HepG2 (cell line): ENCODE measurements around the gene ABHD6. TPM values are rescaled to one million over a fixed set of nuclear protein-coding genes. Genes with fewer than 3 reads are reported as not detected.

Experiments used
- ARID5B ChIP-seq: IDR thresholded peaks from 2 replicates; pipeline ENCODE4 v1.4.0; 2020; ENCODE audit warnings: mild to moderate bottlenecking, missing genetic modification reagents
- ASH2L ChIP-seq: fragments of 300-600, 200-600 bp; sonication (generic); IDR thresholded peaks from 2 replicates; pipeline ENCODE4 v1.7.0; 2017; ENCODE audit warnings: low read depth, mild to moderate bottlenecking, moderate library complexity, mixed read lengths, low read length; ENCODE audit not compliant: insufficient read length
- ELF3 ChIP-seq: IDR thresholded peaks from 2 replicates; pipeline ENCODE4 v1.6.1; 2016; ENCODE audit warnings: missing genetic modification reagents, missing compliant biosample characterization
- EP300 ChIP-seq, 3 experiments: sonication (generic) in 1 of 3; formaldehyde crosslinking in 1 of 3; IDR thresholded peaks; 2 replicates each; pipeline versions ENCODE4 v1.5.1 to v1.6.1; 2011 to 2020; ENCODE audit warnings: low read depth in 2 of 3, low read length in 2 of 3, borderline replicate concordance in 1 of 3, improper control_type of control experiment in 1 of 3, mild to moderate bottlenecking in 1 of 3, missing genetic modification reagents in 1 of 3, moderate library complexity in 1 of 3
- ESRRA ChIP-seq: sonication (generic); formaldehyde crosslinking; IDR thresholded peaks from 2 replicates; pipeline ENCODE4 v1.5.1; 2020; ENCODE audit warnings: mild to moderate bottlenecking, low read depth, missing genetic modification reagents
- FOXP1 ChIP-seq, 2 experiments: fragments of 450-650 bp in 1 of 2; IDR thresholded peaks; 2 replicates each; pipeline ENCODE4 v1.6.1; 2017 to 2018; ENCODE audit warnings: antibody characterized with exemption in 1 of 2
- LBX2 ChIP-seq: sonication (generic); formaldehyde crosslinking; IDR thresholded peaks from 2 replicates; pipeline ENCODE4 v1.5.0; 2020; ENCODE audit warnings: missing genetic modification reagents, mild to moderate bottlenecking, borderline replicate concordance
- MAFF ChIP-seq: IDR thresholded peaks from 2 replicates; pipeline ENCODE4 v1.6.1; 2011; ENCODE audit warnings: low read depth, low read length, improper control_type of control experiment
- MBNL3 ChIP-seq: fragments of 250-450 bp; sonication (Bioruptor Pico); conservative IDR thresholded peaks from 2 replicates; pipeline ENCODE4 v1.8.0; 2022; ENCODE audit warnings: mild to moderate bottlenecking, inconsistent platforms
- NFYB ChIP-seq: sonication (generic); formaldehyde crosslinking; IDR thresholded peaks from 2 replicates; pipeline ENCODE4 v1.4.0; 2020; ENCODE audit warnings: missing genetic modification reagents
- NR2C2 ChIP-seq: sonication (generic); formaldehyde crosslinking; IDR thresholded peaks from 2 replicates; pipeline ENCODE4 v1.4.0; 2020; ENCODE audit warnings: missing genetic modification reagents, mild to moderate bottlenecking, moderate library complexity, borderline replicate concordance
- PAXIP1 ChIP-seq: sonication (generic); formaldehyde crosslinking; conservative IDR thresholded peaks from 2 replicates; pipeline ENCODE4 v1.4.0; 2020; ENCODE audit warnings: mild to moderate bottlenecking, missing genetic modification reagents, moderate library complexity
- PRPF4 ChIP-seq: fragments of 200-400 bp; formaldehyde crosslinking; IDR thresholded peaks from 2 replicates; pipeline ENCODE4 v1.6.1; 2016; ENCODE audit warnings: low read length, low read depth; ENCODE audit not compliant: poor library complexity, severe bottlenecking
- SOX5 ChIP-seq: IDR thresholded peaks from 2 replicates; pipeline ENCODE4 v1.6.1; 2016; ENCODE audit warnings: borderline replicate concordance
- TBX2 ChIP-seq: sonication (generic); formaldehyde crosslinking; IDR thresholded peaks from 2 replicates; pipeline ENCODE4 v1.5.0; 2020; ENCODE audit warnings: missing genetic modification reagents, mild to moderate bottlenecking, borderline replicate concordance
- ZNF563 ChIP-seq: sonication (generic); formaldehyde crosslinking; IDR thresholded peaks from 2 replicates; pipeline ENCODE4 v1.8.0; 2022; ENCODE audit warnings: mild to moderate bottlenecking, moderate library complexity, missing genetic modification reagents
- ZNF597 ChIP-seq: sonication (generic); formaldehyde crosslinking; IDR thresholded peaks from 2 replicates; pipeline ENCODE4 v1.5.0; 2020; ENCODE audit warnings: missing genetic modification reagents
- polyA plus RNA-seq, 8 experiments: library from polyadenylated mRNA; depleted of rRNA in 3 of 8; stranded (reverse) in 7 of 8; unstranded in 1 of 8; fragments of >200 nt; fragmentation: Illumina TruSeq in 4 of 8; extraction: Trizol in 4 of 8; gene quantifications; 2 replicates each; pipeline versions ENCODE4 v1.2.1 to v1.2.3, GENCODE V29; 2011 to 2016; ENCODE audit warnings: low read depth in 4 of 8, missing spikeins in 1 of 8, mixed read lengths in 1 of 8; ENCODE audit not compliant: insufficient read depth in 1 of 8
- total RNA-seq, 5 experiments: library from RNA; depleted of rRNA; stranded (reverse); fragments of >200 nt; fragmentation: Illumina TruSeq; extraction: Trizol; gene quantifications; 2 replicates each; pipeline ENCODE4 v1.2.3, GENCODE V29; 2016; ENCODE audit warnings: low read depth in 1 of 5
- TF ChIP-seq, protein P1 (sequence below): sonication (generic); formaldehyde crosslinking; IDR thresholded peaks from 2 replicates; pipeline ENCODE4 v1.4.0; 2020; ENCODE audit warnings: missing genetic modification reagents, borderline replicate concordance

Gene ABHD6
- total and polyA plus RNA-seq, 2 of the 13 experiments (the other 11 are each of a cell fraction or from before 2014, with no cell fraction given), result 9.0 to 17.2 TPM

GRCh38 chr3:58222161-58222724 lies 15.3 kb upstream of the ABHD6 start (continued):
- TF ChIP-seq ELF3 (CRISPR knock-in tag), result peak; percentile 75
- peak; percentile 39 for TF ChIP-seq PAXIP1 (CRISPR knock-in tag)
- no peak for TF ChIP-seq NFYB
- TF ChIP-seq ESRRA (CRISPR knock-in tag), result no peak
- peak; percentile 63; the same call in 1 of the 2 replicates for TF ChIP-seq ARID5B (CRISPR knock-in tag)
- TF ChIP-seq, protein P1, sequence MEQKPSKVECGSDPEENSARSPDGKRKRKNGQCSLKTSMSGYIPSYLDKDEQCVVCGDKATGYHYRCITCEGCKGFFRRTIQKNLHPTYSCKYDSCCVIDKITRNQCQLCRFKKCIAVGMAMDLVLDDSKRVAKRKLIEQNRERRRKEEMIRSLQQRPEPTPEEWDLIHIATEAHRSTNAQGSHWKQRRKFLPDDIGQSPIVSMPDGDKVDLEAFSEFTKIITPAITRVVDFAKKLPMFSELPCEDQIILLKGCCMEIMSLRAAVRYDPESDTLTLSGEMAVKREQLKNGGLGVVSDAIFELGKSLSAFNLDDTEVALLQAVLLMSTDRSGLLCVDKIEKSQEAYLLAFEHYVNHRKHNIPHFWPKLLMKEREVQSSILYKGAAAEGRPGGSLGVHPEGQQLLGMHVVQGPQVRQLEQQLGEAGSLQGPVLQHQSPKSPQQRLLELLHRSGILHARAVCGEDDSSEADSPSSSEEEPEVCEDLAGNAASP (CRISPR knock-in tag), result no peak
- peak; percentile 78 for TF ChIP-seq TBX2 (CRISPR knock-in tag)
- TF ChIP-seq ZNF563 (CRISPR knock-in tag), result 0 out of 2 replicates have a peak, but pooled peaks have one; percentile 2
- TF ChIP-seq EP300 (IDR thresholded peaks at IDR 0.05; ENCODE audit: low read depth in 2 of 2, low read length in 2 of 2), result peak in 1 of 2 experiments; percentile 9; a peak in 1 of 4 replicates
- TF ChIP-seq EP300 (CRISPR knock-in tag; IDR thresholded peaks at IDR 0.05; ENCODE audit: borderline replicate concordance), result no peak
- TF ChIP-seq MBNL3 (CRISPR knock-in tag), result no peak
- no peak for TF ChIP-seq ZNF597 (CRISPR knock-in tag)
- peak; percentile 41; the same call in 1 of the 2 replicates for TF ChIP-seq MAFF
- peak; percentile 67 for TF ChIP-seq SOX5 (CRISPR knock-in tag)
- TF ChIP-seq NR2C2 (CRISPR knock-in tag), result no peak
- no peak for TF ChIP-seq LBX2 (CRISPR knock-in tag)
- peak; percentile 29 for TF ChIP-seq ASH2L
- no peak for TF ChIP-seq FOXP1 (IDR thresholded peaks at IDR 0.05)
- TF ChIP-seq FOXP1 (CRISPR knock-in tag; IDR thresholded peaks at IDR 0.05), result peak; percentile 32; the same call in 1 of the 2 replicates
- TF ChIP-seq PRPF4, result no peak
